ENCODE results near the gene FHIP1A. TPM values are rescaled to one million over a fixed set of nuclear protein-coding genes. Genes with fewer than 3 reads are reported as not detected.

Gene FHIP1A
- polyA plus RNA-seq, 5 donors, result 2.6 to 6.9 (median 5.6) TPM

DNA sequence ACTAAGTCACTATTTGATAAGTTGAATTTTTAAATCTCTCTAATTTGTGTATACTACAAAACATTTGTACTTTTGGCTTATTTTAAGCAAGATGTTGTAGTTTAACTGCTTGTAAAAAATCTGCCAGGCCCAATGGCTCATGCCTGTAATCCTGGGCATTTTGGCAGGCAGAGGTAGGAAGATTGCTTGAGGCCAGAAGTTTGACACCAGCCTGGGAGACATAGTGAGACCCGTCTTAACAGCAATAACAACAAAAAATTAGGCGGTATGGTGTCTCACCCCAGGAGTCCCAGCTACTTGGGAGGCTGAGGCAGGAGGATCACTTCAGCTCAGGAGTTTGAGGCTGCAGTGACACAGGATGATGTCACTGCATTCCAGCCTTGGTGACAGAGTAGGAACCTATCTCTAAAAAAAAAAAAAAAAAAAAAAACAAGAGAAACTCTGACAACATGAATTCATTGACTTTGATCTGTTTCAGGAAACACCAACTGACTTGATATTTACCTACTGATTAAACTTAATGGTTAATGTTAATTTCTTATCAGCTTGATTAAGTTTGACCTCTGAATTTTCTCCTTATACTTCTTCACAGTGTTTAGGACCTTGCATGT lies 8.9 kb downstream of the FHIP1A start:
- DNase-seq, result no peak

DNA sequence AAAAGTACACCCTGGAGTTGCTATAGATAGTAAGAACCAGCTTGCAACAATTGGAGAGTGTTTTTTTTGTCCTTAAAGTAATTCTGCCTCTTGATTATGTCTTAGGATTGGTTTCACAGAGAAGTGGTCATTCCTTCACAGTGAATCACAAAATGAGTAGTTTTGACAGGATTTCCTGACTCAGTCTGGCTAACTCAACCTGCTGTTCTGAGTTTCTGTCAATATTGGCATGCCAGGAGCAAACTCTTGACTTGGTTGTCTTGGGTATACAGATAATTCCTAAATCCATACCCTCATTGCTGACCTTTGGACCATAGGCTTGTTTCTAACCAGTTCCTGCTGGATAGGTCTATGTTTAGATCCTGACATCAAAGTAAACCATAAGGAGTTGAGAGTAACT lies 9.4 kb downstream of the FHIP1A start:
- DNase-seq, result no peak

DNA sequence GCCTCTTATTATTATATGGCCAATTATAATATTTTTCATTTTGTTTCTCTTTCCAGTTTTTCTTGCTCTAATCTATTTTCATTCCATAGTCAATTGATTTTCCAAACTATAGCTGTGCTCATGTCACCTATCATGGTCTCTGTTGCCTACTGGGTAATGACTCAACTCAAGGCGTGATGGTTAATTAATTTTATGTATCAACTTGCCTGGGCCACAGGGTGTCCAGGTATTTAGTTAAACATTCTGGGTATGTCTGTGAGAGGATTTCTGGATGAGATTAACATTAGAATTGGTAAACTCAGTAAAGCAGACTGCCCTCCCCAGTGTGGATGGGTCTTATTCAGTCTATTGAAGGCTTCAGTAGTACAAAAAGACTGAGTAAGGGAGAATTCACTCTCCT lies 9.9 kb downstream of the FHIP1A start:
- no peak for DNase-seq

DNA sequence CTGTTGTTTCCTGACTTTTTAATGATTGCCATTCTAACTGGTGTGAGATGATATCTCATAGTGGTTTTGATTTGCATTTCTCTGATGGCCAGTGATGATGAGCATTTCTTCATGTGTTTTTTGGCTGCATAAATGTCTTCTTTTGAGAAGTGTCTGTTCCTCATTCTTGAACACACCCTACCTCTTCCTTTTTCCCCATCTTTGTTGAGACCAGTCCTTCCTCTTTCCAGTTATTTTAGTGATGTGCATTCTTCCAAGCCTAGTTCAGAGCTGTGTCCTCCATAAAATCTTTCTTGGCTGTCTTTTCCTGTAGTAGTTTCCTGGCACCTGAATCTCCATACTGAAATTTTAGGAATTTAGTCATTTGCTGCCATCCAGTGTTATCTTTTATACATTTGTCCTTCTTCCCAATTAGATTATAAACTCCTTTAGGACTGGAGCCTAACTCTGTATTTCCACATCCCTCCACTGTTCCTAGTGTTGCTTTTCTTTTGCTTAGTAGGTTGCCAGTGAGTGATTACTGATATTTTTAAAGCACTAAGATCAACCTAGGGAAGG lies 11.4 kb downstream of the FHIP1A start:
- DNase-seq, result no peak

DNA sequence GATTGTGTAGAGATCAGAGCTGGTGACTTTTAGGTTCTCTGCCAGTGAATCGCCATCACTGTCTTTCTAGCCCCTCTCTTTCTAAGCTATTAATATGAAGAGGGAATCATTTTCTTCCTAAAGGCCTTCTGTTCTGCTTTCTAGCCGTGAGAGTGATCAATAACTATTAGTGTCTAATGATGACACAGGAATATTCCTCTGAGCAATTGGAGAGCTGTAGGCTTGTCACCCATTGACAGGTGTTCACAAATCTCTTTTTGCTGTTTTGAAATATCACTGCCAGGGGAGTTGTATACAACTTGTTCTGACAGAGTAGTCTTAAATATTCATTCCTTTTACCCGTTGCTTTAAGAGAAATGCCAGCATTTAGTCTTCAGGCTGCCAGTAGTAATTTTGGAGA lies 13.9 kb downstream of the FHIP1A start:
- DNase-seq, result no peak

DNA sequence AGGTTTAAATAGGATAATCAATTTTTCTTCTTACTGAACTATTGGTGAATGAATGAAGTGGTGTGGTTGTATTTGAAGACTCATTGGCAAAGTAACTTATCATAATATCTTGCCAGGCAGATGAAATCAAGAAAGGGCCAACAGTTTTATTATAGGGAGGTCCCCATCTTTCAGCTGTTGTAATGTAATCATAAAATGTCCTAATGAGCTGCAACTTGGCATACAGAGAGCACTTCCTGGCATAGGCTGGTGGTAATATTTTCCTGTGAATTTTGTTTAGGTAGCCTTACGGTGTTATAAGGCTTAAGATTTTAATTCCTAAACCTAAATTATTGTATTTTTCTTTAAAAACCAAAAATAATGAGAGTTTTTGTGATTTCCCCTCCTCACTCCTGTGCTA lies 17.5 kb downstream of the FHIP1A start:
- DNase-seq, result no peak

DNA sequence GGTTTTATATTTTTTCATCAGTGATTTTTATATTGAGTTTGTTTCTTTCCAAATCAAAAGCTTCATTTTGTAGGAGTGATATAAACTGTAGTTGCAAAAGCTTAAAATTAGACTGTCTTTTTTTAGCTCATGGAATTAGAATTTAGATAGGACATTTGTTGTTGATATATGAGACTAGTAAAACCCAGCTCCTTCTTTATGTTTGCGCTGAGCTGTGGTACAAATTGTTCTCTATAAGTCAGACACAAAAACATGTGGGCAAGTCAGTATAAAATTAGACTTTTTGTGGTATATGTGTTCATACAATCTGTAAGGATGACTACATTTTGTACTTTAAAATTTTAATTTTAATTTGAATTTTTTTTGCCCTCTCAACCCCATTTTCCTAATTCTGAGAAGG lies 18.3 kb downstream of the FHIP1A start:
- no peak for DNase-seq

DNA sequence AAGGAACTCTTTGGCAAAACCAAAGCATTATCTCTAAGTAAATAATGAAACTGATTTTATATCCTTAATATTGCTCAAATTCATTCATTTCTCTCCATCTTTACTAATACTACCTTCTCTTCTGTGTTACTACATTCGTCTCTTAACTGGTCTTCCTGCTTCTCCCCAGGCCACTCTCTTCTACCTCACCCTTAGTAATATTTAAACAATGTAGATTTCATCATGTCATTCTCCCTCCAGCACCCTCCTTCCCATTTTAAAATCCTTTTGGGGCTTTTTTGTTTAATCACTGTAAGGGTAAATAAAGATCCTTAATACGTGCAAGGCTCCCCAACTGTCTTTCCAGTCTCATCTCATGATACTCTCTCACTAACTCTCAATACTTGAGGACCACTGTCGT lies 19.4 kb downstream of the FHIP1A start:
- DNase-seq, result no peak

DNA sequence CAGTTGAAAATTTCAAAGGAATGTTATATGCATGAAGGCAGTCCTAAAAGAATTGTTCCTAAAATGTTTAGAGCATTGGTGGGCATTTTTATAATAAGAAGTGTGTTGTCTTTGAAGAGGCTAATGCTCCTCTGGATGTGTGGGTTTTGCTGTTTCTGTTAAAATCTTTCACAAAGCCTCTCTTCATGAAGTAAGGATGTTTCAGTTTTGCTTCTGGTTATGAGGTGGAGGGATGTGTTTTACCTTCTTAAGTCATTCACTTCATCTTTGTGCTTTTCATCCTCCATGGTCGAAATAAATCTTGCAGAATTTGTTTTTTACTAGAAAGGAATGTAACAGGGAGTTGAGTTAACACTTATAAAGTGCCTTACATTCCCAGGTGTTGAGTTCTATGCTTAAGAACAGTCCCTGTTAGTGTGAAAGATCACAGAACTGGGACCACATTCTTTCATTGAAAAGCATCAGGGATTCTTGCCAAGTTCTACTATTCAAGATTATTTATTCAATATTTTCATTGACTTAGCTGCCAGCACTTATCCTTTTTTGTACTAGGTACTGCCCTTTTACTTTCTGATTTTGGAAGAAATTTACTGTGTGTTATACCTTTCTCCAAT lies 21.1 kb downstream of the FHIP1A start:
- peak in 1 of 2 donors; percentile 29 for DNase-seq

DNA sequence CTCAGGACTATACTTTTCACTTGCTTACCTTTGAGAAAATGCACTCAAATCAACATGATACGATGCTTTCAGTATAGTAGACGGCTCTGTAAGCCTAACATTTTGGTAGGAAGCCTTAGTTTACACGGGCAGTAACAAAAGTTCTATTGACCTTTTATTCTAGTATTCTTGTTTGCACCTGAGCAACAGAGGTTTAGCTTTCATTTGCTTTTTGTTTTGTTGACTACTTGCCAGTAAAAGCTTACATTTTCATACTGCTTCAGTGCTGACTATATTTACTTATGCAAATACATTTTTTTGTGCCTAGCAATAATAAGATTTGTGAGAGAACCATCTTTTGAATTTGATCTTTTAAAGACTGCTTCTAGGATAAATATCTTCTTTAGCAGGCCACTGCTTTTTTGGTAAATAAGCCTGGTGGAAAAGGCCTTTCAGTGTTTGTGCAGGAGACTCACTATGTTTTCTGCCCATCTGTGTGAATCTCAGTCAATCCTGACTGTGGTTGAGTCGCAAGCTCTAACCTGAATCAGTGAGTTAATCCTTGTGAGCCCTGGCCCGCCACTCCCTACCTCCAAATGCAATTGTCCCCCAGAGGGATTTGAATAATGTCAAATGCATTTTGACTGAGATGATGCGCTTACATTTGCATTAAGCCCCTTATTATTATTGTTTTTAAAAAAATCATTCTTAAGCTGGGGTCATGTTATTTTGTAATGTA lies 21.9 kb downstream of the FHIP1A start:
- no peak for DNase-seq

DNA sequence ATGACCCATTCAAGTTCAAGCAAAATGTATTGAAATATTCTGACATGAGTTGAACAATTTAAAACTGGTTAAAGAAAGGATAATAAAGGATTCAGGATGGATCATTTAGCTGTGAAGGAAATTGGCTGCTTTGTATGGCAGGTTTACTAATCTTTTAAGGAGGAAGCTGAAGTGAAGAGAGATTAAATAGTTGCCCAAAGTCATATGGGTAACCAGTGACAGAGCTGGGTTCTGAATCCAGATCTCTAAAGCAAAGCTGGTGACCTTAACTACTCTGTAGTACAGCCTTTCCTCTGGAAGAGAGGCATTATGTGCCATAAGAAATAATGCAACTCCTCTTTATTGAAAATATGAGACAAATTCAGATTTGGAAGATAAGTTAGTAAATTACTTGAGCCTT lies 22.8 kb downstream of the FHIP1A start:
- no peak for DNase-seq

DNA sequence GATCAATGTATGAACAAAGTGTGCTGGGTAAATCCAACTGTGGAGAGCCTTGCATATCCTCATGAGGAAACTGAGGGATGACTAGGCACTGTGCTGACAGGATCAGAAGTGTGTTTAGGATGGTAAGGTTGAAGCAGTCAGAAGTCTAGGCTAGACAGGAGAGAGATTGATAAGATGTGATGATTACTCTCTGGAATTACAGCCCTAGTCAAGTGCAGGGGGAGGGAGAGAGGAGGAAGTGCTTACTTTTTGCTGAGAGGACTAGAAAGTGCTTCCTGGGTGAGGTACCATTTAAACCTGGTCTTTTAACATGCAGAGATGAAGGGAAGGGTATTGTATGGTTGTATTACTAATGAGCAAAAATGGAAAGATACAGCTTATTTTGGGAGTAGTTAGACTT lies 23.7 kb downstream of the FHIP1A start:
- DNase-seq, result no peak

DNA sequence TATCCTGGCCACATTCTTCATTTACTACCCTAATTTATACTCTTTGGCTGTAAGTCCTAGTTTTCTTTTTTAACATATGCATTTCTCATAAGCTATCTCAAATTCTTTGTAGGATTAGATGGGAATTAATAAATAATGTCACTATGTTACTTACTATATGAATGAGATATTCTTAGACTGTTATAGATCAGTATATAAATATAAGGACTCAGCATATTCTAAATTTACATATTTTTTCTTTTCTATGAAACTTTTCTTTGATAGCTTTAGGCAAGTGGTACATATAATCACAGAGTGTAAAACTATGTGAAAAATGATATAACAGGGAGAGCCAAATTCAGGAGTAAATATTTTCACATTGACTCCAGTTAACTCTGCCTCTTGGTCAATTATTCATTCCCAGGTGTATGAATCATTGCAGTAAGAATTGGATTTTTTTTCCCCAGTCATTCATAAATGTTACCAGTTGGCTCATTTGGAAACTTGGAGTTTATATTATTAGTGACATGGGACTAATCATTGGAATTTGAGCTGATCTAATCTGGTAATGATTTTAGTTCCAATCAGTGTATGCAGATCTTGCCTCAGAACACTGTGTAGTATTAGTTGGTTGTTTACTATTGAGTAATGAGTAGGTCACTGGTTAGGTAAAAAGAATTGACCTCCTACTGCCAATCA lies 25.3 kb downstream of the FHIP1A start:
- no peak for DNase-seq

DNA sequence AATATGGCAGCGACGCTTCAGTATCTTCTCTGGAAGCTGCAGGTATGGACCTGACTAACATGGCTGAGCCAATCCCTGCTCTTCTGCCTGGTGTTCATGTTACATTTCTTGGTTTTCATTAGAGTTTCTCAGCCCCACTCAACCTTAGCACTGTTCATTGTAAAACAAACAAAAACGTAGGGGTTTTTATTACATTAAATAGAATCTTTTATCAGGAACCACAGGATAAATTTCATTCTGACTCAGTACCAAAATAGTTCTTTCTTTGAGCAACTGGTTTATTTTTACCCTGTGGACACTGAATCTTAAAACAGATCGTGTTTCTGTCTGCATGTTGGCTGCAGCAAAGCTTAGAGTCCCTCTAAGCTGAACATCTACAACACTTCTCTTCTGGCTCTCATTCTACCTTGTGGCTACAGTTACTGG lies 27.1 kb downstream of the FHIP1A start:
- no peak for DNase-seq

DNA sequence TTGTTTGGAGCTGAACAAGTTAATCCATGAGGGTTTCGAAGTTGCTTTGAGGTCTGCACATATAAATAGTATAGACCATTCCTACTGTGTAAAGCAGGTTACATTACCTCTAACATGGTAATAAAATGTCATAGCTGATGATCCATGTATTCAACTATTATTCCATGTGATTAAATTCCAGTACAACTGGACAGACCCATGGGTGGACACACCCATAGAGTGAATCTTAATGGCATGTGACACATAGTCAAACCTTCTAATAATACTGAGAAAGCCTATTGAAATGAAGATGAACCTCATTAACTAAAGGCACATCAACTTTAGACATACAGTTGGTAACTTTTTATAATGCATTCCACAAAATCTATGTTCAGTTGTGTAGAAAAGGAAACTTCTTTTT lies 28.5 kb downstream of the FHIP1A start:
- no peak for DNase-seq

DNA sequence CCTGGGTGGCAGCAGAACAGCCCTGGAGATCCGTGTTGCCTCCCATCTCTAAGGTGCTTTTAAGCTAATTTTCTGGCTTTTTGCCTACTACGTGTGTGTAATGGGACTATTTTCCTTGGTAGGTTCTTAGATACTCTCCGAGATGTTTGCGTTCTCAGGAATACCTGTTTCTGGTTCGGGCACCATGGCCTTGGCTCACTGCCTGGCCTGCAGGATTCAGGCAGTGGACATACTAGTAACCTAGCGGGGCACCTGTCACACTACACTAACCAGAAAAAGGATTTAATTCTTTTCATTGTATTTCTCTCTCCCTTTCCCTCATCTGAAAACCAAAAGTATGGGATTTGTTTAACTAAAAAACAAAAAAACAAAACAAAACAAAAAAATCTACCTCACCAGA lies 29.2 kb downstream of the FHIP1A start:
- DNase-seq, result no peak

DNA sequence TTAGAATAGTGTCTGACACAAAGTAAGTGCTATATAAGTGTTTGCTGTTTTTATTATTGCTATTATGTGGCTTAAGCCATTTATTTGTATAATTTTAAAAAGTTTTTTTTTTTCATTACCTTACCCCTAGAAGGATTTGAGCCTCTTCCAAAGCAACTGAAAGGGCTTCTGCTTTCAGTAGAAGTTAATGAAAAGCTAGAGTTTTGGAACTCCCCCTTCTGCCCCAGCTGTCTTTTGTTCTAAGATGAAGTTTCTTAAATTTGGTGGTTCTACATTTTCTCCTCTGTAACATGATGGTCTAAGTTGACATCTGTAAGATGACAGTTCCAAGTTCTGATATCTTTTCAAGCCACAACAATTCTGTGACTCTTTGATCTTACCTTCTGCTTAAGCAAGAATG lies 30.3 kb downstream of the FHIP1A start:
- no peak for DNase-seq

DNA sequence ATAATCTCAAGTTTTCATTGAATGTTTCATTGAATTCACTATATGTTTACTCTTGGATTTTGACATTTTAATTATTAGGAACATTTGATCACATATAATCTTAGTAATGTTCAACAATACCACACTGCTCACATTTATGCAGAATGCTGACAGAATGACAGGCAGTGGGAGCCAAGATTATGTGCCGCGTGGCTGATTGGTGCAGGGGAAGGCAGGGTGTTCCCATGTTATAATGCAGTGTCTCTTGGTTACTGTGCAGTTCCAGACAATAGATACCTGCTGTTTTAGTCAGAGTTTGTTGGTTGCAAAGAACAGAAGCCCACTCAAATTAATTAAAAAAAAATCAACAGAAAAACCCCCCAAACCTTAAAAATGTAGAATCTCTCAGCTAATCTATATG lies 33.0 kb downstream of the FHIP1A start:
- DNase-seq, result no peak

DNA sequence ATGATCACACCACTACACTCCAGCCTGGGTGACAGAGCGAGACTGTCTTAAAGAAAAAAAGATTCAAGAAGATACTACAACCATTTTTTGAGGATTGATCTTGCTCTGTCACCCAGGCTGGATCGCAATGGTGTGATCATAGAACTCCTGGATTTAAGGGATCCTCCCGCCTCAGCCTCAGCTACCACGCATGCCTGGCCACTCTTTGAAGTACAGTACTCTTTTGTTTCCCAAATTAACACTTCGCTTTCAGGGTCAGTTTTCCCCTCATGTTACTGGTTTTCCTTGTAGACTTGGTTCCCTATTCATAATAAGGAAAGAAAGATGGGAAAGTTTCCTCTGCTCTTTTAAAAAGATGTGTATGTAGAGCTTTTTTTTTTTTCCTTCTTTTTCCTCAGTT lies 34.3 kb downstream of the FHIP1A start:
- no peak for DNase-seq

DNA sequence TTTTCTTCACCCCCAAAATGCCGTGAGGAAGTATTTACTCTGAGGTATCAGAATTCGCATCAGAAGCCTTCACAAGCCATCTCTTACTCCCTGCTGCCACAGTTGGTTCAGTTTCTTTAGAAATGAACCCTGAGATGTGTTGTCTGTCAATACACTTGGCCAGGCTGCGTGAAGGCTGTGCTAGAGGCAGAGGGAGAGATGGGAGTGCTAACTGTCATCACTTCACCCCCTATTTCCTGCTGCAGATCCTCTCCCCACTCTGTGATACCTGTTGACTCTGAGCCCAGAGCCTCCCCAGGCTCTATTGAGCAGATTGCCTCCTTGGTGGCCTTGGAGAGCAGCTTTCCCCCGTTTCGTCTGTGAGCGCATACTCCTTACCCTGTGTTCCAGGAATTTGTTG lies 34.8 kb downstream of the FHIP1A start:
- no peak for DNase-seq

DNA sequence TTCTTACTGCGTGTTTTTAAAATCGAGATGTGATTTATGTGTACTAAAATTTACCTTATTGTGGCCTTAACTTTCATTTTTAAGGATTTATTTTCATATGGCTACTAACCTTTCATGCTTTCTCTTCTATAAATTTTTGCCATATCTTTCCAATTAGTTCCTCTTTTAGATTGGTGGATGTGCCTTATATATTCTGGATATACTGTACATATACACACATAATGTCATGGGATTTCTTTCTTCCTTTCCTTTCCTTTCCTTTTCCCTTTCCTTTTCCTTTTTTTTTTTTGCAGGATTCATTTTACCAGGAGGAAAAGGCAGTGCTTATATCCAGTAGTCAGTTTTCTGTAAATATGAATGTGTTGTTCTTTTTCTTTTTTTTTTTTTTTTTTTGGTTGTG lies 37.2 kb downstream of the FHIP1A start:
- DNase-seq, result no peak

DNA sequence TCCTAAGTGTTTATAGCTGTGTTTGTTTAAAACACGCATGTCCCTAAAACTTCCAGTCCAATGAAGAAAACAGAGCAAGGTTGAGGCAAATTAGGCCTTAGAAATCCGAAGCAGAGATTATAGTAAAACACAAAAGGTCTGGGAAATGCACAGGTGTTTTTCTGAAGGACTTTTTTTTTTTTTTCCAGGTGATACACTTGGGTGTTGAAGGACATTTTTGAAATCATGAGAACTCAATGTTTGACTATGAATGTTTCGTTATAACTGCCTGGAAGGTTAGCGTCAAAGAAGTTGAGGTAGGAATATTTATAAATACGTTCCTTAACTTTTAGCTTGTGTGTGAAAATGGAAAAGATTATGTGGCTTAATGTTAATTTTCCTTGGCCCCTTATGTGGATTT lies 45.5 kb downstream of the FHIP1A start:
- no peak for DNase-seq

DNA sequence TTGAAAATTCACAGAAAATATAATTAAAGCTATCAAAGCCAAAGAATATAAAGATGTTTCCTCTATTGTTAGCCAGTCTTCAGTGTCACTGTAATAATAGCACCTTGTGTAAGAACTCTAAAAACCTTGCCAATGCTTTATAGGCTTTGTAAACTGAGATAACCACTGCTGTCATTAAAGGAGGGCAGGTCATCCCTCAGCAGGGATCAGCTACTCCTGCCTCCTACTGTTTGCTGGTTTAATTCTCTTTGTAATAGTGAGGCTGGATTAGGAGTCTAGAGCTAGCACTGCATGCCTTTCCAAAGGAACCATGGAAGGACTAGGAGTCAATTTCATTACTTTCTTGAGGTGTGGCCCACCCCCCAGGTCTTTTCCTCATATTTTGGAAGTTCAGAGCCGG lies 46.2 kb downstream of the FHIP1A start:
- DNase-seq, result no peak
